Nephron (organoid): Measurements from ENCODE around the gene CACNA1S.

ENCODE experiments used
- H3K27ac Mint-ChIP-seq, 3 experiments: 2 replicates each; pipeline ENCODE4 v1.8.0; 2020; ENCODE audit warnings: mixed read lengths in 3 of 3, mild to moderate bottlenecking in 2 of 3, moderate library complexity in 1 of 3
- H3K27me3 Mint-ChIP-seq: 2 replicates; pipeline ENCODE4 v1.8.0; 2021; ENCODE audit warnings: low read depth, mild to moderate bottlenecking, moderate library complexity, mixed read lengths
- H3K36me3 Mint-ChIP-seq: 2 replicates; pipeline ENCODE4 v1.8.0; 2020; ENCODE audit warnings: low read depth, mixed read lengths
- H3K4me1 Mint-ChIP-seq: 2 replicates; pipeline ENCODE4 v1.8.0; 2020; ENCODE audit warnings: mixed read lengths
- H3K4me3 Mint-ChIP-seq, 3 experiments: 2 replicates each; pipeline ENCODE4 v1.8.0; 2020; ENCODE audit warnings: mild to moderate bottlenecking in 3 of 3, mixed read lengths in 3 of 3, moderate library complexity in 2 of 3
- H3K9me3 Mint-ChIP-seq: 2 replicates; pipeline ENCODE4 v1.8.0; 2020; ENCODE audit warnings: mixed read lengths
- CTCF ChIP-seq, 3 experiments: fragments of 200-600 bp; sonication (generic); IDR thresholded peaks; one replicate each; pipeline ENCODE4 v1.5.0; 2021; ENCODE audit warnings: antibody characterized with exemption in 3 of 3; ENCODE audit not compliant: unreplicated experiment in 3 of 3

The CACNA1S gene

GRCh38 chr1:201139306-201139705 is 27.1 kb upstream of the CACNA1S start:
- Mint-ChIP-seq H3K27ac (peak overlapping the region in 1 of 3 experiments; percentile 30), H3K4me1 (peaks cover 50% of the 10 kb centered on the region), H3K9me3 (no peaks in the 10 kb centered on the region), H3K27me3 (no peaks in the 10 kb centered on the region), H3K4me3 (no peak overlapping the region), H3K36me3 (peaks cover 55% of the 10 kb centered on the region)
- TF ChIP-seq CTCF (IDR thresholded peaks at IDR 0.05; ENCODE audit: unreplicated experiment in 3 of 3): no peak

GRCh38 chr1:201138311-201138840 is 26.1 kb upstream of the CACNA1S start:
- Mint-ChIP-seq H3K4me1 (peaks cover 50% of the 10 kb centered on the region), H3K27ac (peak overlapping the region in 1 of 3 experiments; percentile 79), H3K4me3 (no peak overlapping the region), H3K27me3 (no peaks in the 10 kb centered on the region), H3K9me3 (no peaks in the 10 kb centered on the region), H3K36me3 (peaks cover 54% of the 10 kb centered on the region)
- TF ChIP-seq CTCF (IDR thresholded peaks at IDR 0.05; ENCODE audit: unreplicated experiment in 3 of 3): no peak

GRCh38 chr1:201137579-201138310 is 25.5 kb upstream of the CACNA1S start:
- TF ChIP-seq CTCF (IDR thresholded peaks at IDR 0.05; ENCODE audit: unreplicated experiment in 3 of 3): no peak
- no peaks in the 10 kb centered on the region for H3K27me3 Mint-ChIP-seq
- peaks cover 54% of the 10 kb centered on the region for H3K36me3 Mint-ChIP-seq
- H3K4me1 Mint-ChIP-seq: peaks cover 44% of the 10 kb centered on the region
- H3K4me3 Mint-ChIP-seq: no peak overlapping the region
- peak overlapping the region in 1 of 3 experiments; percentile 79 for H3K27ac Mint-ChIP-seq
- H3K9me3 Mint-ChIP-seq: no peaks in the 10 kb centered on the region

- Mint-ChIP-seq H3K27me3 (no peaks in the 10 kb centered on the region), H3K27ac (peak overlapping the region in 1 of 3 experiments; percentile 79), H3K4me3 (no peak overlapping the region), H3K9me3 (no peaks in the 10 kb centered on the region), H3K36me3 (peaks cover 49% of the 10 kb centered on the region), H3K4me1 (peaks cover 38% of the 10 kb centered on the region)
- TF ChIP-seq CTCF (IDR thresholded peaks at IDR 0.05; ENCODE audit: unreplicated experiment in 3 of 3): no peak
These were observed 24.8 kb upstream of the CACNA1S start for GRCh38 chr1:201137024-201137392.

- TF ChIP-seq CTCF (IDR thresholded peaks at IDR 0.05; ENCODE audit: unreplicated experiment in 3 of 3): no peak
- H3K9me3 Mint-ChIP-seq: no peaks in the 10 kb centered on the region
- H3K27me3 Mint-ChIP-seq: no peaks in the 10 kb centered on the region
- peaks cover 50% of the 10 kb centered on the region for H3K36me3 Mint-ChIP-seq
- H3K4me3 Mint-ChIP-seq: no peak overlapping the region
- H3K4me1 Mint-ChIP-seq: peaks cover 38% of the 10 kb centered on the region
- peak overlapping the region in 1 of 3 experiments; percentile 47 for H3K27ac Mint-ChIP-seq
These were observed 24.3 kb upstream of the CACNA1S start for GRCh38 chr1:201136355-201137023.
